H1 (cell line): ENCODE results near the gene ARL5A. TPM values are rescaled to one million over a fixed set of nuclear protein-coding genes. Genes with fewer than 3 reads are reported as not detected.

Experiments
- CTCF ChIA-PET: fragments of 300-600 bp; sonication (Branson Sonifier 250); formaldehyde crosslinking; loops from one replicate; lab custom pipeline; 2021; ENCODE audit not compliant: partially characterized antibody; lab: Charles Lee
- POLR2A ChIA-PET: fragments of 300-600 bp; sonication (Branson Sonifier 250); formaldehyde crosslinking; loops from one replicate; lab custom pipeline; 2021; ENCODE audit warnings: inconsistent platforms; ENCODE audit not compliant: partially characterized antibody; lab: Charles Lee
- DNase-seq, 2 experiments: peaks; one replicate each; pipeline versions ENCODE4 v3.0.0 to v3.0.0-alpha.2; 2010 to 2022; ENCODE audit warnings: low spot score in 2 of 2, low read depth in 1 of 2, mixed read lengths in 1 of 2
- FAIRE-seq: peaks from 2 replicates; lab custom pipeline; 2011; peaks lifted over from hg19 to GRCh38; lab: Jason Lieb, UNC
- H2AFZ ChIP-seq: 2 replicates; pipeline ENCODE4 v1.8.1; 2012; ENCODE audit warnings: low read length, inconsistent platforms
- H2AK5ac ChIP-seq: 2 replicates; pipeline ENCODE4 v1.6.1; 2013; ENCODE audit warnings: low read depth, low read length
- H2BK120ac ChIP-seq: replicated peaks from 2 replicates; pipeline ENCODE3; 2013; ENCODE audit warnings: low read depth, low read length, inconsistent platforms
- H2BK12ac ChIP-seq: 2 replicates; pipeline ENCODE4 v1.6.1; 2013; ENCODE audit warnings: low read depth, low read length
- H2BK15ac ChIP-seq: 2 replicates; pipeline ENCODE4 v1.6.1; 2013; ENCODE audit warnings: low read length
- H2BK20ac ChIP-seq: 2 replicates; pipeline ENCODE4 v1.6.1; 2013; ENCODE audit warnings: low read length
- H2BK5ac ChIP-seq: 2 replicates; pipeline ENCODE4 v1.6.1; 2013; ENCODE audit warnings: low read depth, low read length
- H3K14ac ChIP-seq: 2 replicates; pipeline ENCODE4 v1.6.1; 2013; ENCODE audit warnings: inconsistent platforms; ENCODE audit not compliant: insufficient read length
- H3K18ac ChIP-seq: 2 replicates; pipeline ENCODE4 v1.6.1; 2013; ENCODE audit warnings: low read length; ENCODE audit errors: extremely low read depth
- H3K23ac ChIP-seq: 2 replicates; pipeline ENCODE4 v1.6.1; 2013; ENCODE audit warnings: inconsistent platforms; ENCODE audit not compliant: insufficient read length
- H3K23me2 ChIP-seq: 2 replicates; pipeline ENCODE4 v1.6.1; 2013; ENCODE audit warnings: low read depth, low read length
- H3K27ac ChIP-seq: 2 replicates; pipeline ENCODE4 v1.6.1; 2011; ENCODE audit warnings: low read depth, low read length, inconsistent platforms
- H3K27me3 ChIP-seq, 4 experiments: replicated peaks in 1 of 4; 1 replicate in 1 of 4; 2 replicates in 3 of 4; pipeline versions ENCODE4 v1.6.1 to v1.8.1; 2011 to 2013; ENCODE audit warnings: low read length in 3 of 4, mild to moderate bottlenecking in 3 of 4, inconsistent platforms in 2 of 4, mixed read lengths in 2 of 4, moderate library complexity in 1 of 4; ENCODE audit not compliant: control insufficient read depth in 3 of 4, insufficient read depth in 3 of 4; ENCODE audit errors: extremely low read depth in 1 of 4
- H3K36me3 ChIP-seq, 4 experiments: 2 replicates each; pipeline versions ENCODE4 v1.6.1 to v1.8.1; 2011 to 2013; ENCODE audit warnings: mild to moderate bottlenecking in 4 of 4, low read length in 3 of 4, moderate library complexity in 2 of 4, control low read depth in 1 of 4, inconsistent platforms in 1 of 4; ENCODE audit not compliant: insufficient read depth in 4 of 4, control insufficient read depth in 2 of 4
- H3K4ac ChIP-seq: replicated peaks from 2 replicates; pipeline ENCODE3; 2013; ENCODE audit warnings: low read length, low read depth, mixed read lengths, inconsistent platforms; ENCODE audit not compliant: insufficient read length
- H3K4me1 ChIP-seq, 4 experiments: replicated peaks in 1 of 4; 1 replicate in 1 of 4; 2 replicates in 3 of 4; pipeline versions ENCODE4 v1.6.1 to v1.8.1; 2011 to 2013; ENCODE audit warnings: low read length in 3 of 4, inconsistent platforms in 2 of 4, mixed read lengths in 1 of 4; ENCODE audit not compliant: insufficient read depth in 4 of 4, control insufficient read depth in 3 of 4
- H3K4me2 ChIP-seq, 2 experiments: 2 replicates each; pipeline versions ENCODE4 v1.6.1 to v1.8.1; 2011 to 2013; ENCODE audit warnings: low read depth in 2 of 2, low read length in 2 of 2, control low read depth in 1 of 2, inconsistent platforms in 1 of 2, mild to moderate bottlenecking in 1 of 2; ENCODE audit not compliant: insufficient read depth in 1 of 2
- H3K4me3 ChIP-seq, 4 experiments: fragments of 200-600, 300-600 bp in 1 of 4; sonication (generic), shearing (Covaris generic), sonication (Bioruptor Twin) in 1 of 4; 2 replicates each; pipeline versions ENCODE4 v1.5.1 to v1.8.1; 2011 to 2016; ENCODE audit warnings: low read length in 4 of 4, low read depth in 3 of 4, control low read depth in 2 of 4, inconsistent platforms in 2 of 4, mild to moderate bottlenecking in 2 of 4, mixed read lengths in 1 of 4, moderate library complexity in 1 of 4; ENCODE audit not compliant: insufficient read depth in 2 of 4; ENCODE audit errors: extremely low read depth in 1 of 4
- H3K56ac ChIP-seq: replicated peaks from 2 replicates; pipeline ENCODE3; 2013; ENCODE audit warnings: low read depth, mild to moderate bottlenecking, mixed read lengths, low read length, inconsistent platforms; ENCODE audit not compliant: insufficient read length
- H3K79me1 ChIP-seq: 2 replicates; pipeline ENCODE4 v1.6.1; 2013; ENCODE audit warnings: low read depth, low read length, control low read depth
- H3K79me2 ChIP-seq, 2 experiments: 2 replicates each; pipeline versions ENCODE4 v1.6.1 to v1.8.1; 2012 to 2013; ENCODE audit warnings: low read length in 2 of 2, mild to moderate bottlenecking in 2 of 2, inconsistent platforms in 1 of 2; ENCODE audit not compliant: insufficient read depth in 2 of 2, control insufficient read depth in 1 of 2
- H3K9ac ChIP-seq, 4 experiments: replicated peaks in 1 of 4; 1 replicate in 1 of 4; 2 replicates in 3 of 4; pipeline versions ENCODE4 v1.6.1 to v1.8.1; 2011 to 2013; ENCODE audit warnings: low read depth in 3 of 4, low read length in 3 of 4, control low read depth in 2 of 4, mild to moderate bottlenecking in 2 of 4, moderate library complexity in 2 of 4, inconsistent platforms in 1 of 4; ENCODE audit errors: extremely low read depth in 1 of 4
- H3K9me3 ChIP-seq, 2 experiments: 2 replicates each; pipeline versions ENCODE4 v1.6.1 to v1.8.1; 2012 to 2013; ENCODE audit warnings: mild to moderate bottlenecking in 2 of 2, moderate library complexity in 2 of 2, control low read depth in 1 of 2, inconsistent platforms in 1 of 2, low read depth in 1 of 2, low read length in 1 of 2, mixed read lengths in 1 of 2; ENCODE audit not compliant: insufficient read depth in 2 of 2
- H4K20me1 ChIP-seq, 2 experiments: replicated peaks in 1 of 2; 2 replicates each; pipeline versions ENCODE3 to v1.8.1; 2011 to 2013; ENCODE audit warnings: inconsistent platforms in 2 of 2, low read length in 2 of 2, mild to moderate bottlenecking in 1 of 2; ENCODE audit not compliant: insufficient read depth in 2 of 2, control insufficient read depth in 1 of 2
- H4K5ac ChIP-seq: 2 replicates; pipeline ENCODE4 v1.6.1; 2013; ENCODE audit warnings: low read length, low read depth, mixed read lengths, inconsistent platforms; ENCODE audit not compliant: insufficient read length
- H4K8ac ChIP-seq: 2 replicates; pipeline ENCODE4 v1.8.0; 2013; ENCODE audit warnings: mild to moderate bottlenecking, moderate library complexity, low read length, inconsistent platforms; ENCODE audit not compliant: insufficient read depth; ENCODE audit errors: extremely low read depth
- H4K91ac ChIP-seq: replicated peaks from 2 replicates; pipeline ENCODE3; 2013; ENCODE audit warnings: low read length, mixed read lengths, inconsistent platforms; ENCODE audit not compliant: insufficient read length
- KDM1A ChIP-seq: fragments of 200-600, 300-600 bp; sonication (generic); IDR thresholded peaks from 2 replicates; pipeline ENCODE4 v1.7.1; 2016; ENCODE audit warnings: mild to moderate bottlenecking, low read length, borderline replicate concordance
- SIRT6 ChIP-seq: IDR thresholded peaks from one replicate; pipeline ENCODE4 v1.7.1; 2012; ENCODE audit warnings: low read length, inconsistent platforms
- WGBS, 2 experiments: shearing (Covaris generic) in 1 of 2; methylation state at CpG; one replicate each; pipeline versions ENCODE4 v1.1.6 to v1.1.7; 2013 to 2015; ENCODE audit warnings: low lambda C conversion rate in 2 of 2, mixed read lengths in 2 of 2, inconsistent platforms in 1 of 2, low coverage in 1 of 2, missing lambda C conversion rate in 1 of 2; ENCODE audit not compliant: insufficient replicate concordance in 2 of 2, insufficient coverage in 1 of 2, insufficient read length in 1 of 2; ENCODE audit errors: extremely low coverage in 1 of 2, missing lambda C conversion rate in 1 of 2; 5-methylcytosine and 5-hydroxymethylcytosine counted together
- polyA plus RNA-seq, 7 experiments: library from polyadenylated mRNA; depleted of rRNA in 3 of 7; stranded (reverse) in 5 of 7; unstranded in 2 of 7; fragments of >200 nt in 5 of 7; fragments of 200-250 nt in 2 of 7; gene quantifications; 1 replicate in 5 of 7; 2 replicates in 1 of 7; 4 replicates in 1 of 7; pipeline versions ENCODE4 v1.2.1 to v1.2.3, GENCODE V29; 2011 to 2013; ENCODE audit warnings: missing spikeins in 2 of 7, mixed read lengths in 2 of 7
- total RNA-seq: library from RNA; stranded (reverse); fragmentation: NEBNext Ultra II Directional; extraction: Animal tissue kit (Norgen Biotek cat#: 25700); gene quantifications from 2 replicates; pipeline ENCODE4 v1.2.1, GENCODE V29; 2021

The ARL5A gene
- total and polyA plus RNA-seq, 2 of the 8 experiments (the other 6 are each of a cell fraction or from before 2014, with no cell fraction given): 12.6 to 86.3 TPM

- H4K8ac ChIP-seq: no peak overlapping the region
- CTCF ChIA-PET: interaction anchor here (1.3 to 1.7 kb wide), 2 partner anchors 11 to 22 kb away, joined by 3 to 4 read pairs; no protein-coding TSS in a partner anchor
- H3K9ac ChIP-seq: no peak overlapping the region
Observed at GRCh38 chr2:151769606-151770005, 58.6 kb downstream of the ARL5A start.

More at GRCh38 chr2:151769606-151770005, 58.6 kb downstream of the ARL5A start:
- Histone ChIP-seq H3K4me2 (no peak overlapping the region), H2AFZ (no peak overlapping the region), H4K91ac (no peak overlapping the region), H3K23me2 (no peaks in the 10 kb centered on the region), H4K20me1 (no peaks in the 10 kb centered on the region), H3K4me3 (no peak overlapping the region), H3K18ac (no peak overlapping the region), H3K27ac (no peak overlapping the region), H4K5ac (no peak overlapping the region), H3K4ac (no peak overlapping the region), H3K27me3 (no peaks in the 10 kb centered on the region), H2BK120ac (no peak overlapping the region), H3K36me3 (no peaks in the 10 kb centered on the region), H3K9me3 (no peaks in the 10 kb centered on the region), H2AK5ac (no peak overlapping the region), H3K14ac (no peak overlapping the region), H3K79me2 (no peaks in the 10 kb centered on the region), H2BK20ac (no peak overlapping the region), H2BK12ac (no peak overlapping the region), H3K4me1 (peaks cover 0 to 4% (median 0%) of the 10 kb centered on the region in 4 experiments; a peak in 1 of 7 replicates), H2BK5ac (no peak overlapping the region), H3K56ac (no peak overlapping the region), H2BK15ac (no peak overlapping the region), H3K79me1 (no peaks in the 10 kb centered on the region), H3K23ac (no peak overlapping the region)
- POLR2A ChIA-PET: no interaction called here
- WGBS, 2 experiments: 94% methylated on average over 1 of the region's 1 CpG; no CpG with 5 or more reads in 1 of the 2 experiments
- FAIRE-seq: no peak
- TF ChIP-seq SIRT6 (no peak), KDM1A (0 out of 2 replicates have a peak, but pooled peaks have one; percentile 53)
- no peak for DNase-seq
